ENCODE data around the gene UBR4.
"Not testable (repeated sequence)": the region's sequence is repeated elsewhere in the genome, so short reads cannot be mapped to it uniquely, and the experiment has no call there.

The UBR4 gene

DNA sequence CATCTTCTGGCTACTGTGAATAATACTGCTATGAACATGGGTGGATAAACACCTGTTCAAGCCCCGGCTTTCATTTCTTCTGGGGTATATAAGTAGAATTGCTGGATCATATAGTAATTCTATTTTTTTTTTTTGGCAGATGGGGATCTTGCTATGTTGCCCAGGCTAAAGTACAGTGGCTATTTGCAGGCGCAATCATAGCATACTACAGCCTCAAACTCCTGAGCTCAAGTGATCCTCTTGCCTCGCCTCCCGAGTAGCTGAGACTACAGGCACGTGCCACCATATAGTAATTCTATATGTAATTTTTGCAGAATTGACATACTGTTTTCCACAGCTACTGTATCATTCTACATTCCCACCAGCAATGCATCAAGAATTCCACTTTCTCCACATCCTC lies 27.8 kb downstream of the UBR4 start:
- no peak for TF ChIP-seq FOXM1 (IDR thresholded peaks at IDR 0.05; ENCODE audit: borderline replicate concordance)
- no peak for TF ChIP-seq FOXK2 (IDR thresholded peaks at IDR 0.05)
- TF ChIP-seq SUZ12 (IDR thresholded peaks at IDR 0.05), result no peak
- no peak for TF ChIP-seq L3MBTL2 (conservative IDR thresholded peaks at IDR 0.05)
- TF ChIP-seq, protein P1, sequence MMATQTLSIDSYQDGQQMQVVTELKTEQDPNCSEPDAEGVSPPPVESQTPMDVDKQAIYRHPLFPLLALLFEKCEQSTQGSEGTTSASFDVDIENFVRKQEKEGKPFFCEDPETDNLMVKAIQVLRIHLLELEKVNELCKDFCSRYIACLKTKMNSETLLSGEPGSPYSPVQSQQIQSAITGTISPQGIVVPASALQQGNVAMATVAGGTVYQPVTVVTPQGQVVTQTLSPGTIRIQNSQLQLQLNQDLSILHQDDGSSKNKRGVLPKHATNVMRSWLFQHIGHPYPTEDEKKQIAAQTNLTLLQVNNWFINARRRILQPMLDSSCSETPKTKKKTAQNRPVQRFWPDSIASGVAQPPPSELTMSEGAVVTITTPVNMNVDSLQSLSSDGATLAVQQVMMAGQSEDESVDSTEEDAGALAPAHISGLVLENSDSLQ (IDR thresholded peaks at IDR 0.05), result no peak
- no peak for TF ChIP-seq ELF4 (IDR thresholded peaks at IDR 0.05)
- no peak for TF ChIP-seq TARDBP (IDR thresholded peaks at IDR 0.05)
- no peak for TF ChIP-seq LEF1 (IDR thresholded peaks at IDR 0.05; ENCODE audit: borderline replicate concordance)
- TF ChIP-seq FOXA1 (IDR thresholded peaks at IDR 0.05), result no peak
- no peak for TF ChIP-seq CTBP1 (IDR thresholded peaks at IDR 0.05; ENCODE audit: borderline replicate concordance)
- no peak for TF ChIP-seq NFRKB (IDR thresholded peaks at IDR 0.05)
- no peak for TF ChIP-seq HDGF (IDR thresholded peaks at IDR 0.05; ENCODE audit: borderline replicate concordance)
- TF ChIP-seq BHLHE40 (IDR thresholded peaks at IDR 0.05; ENCODE audit: borderline replicate concordance), result no peak
- no peak for TF ChIP-seq SP1 (IDR thresholded peaks at IDR 0.05)
- TF ChIP-seq ARNT (IDR thresholded peaks at IDR 0.05), result no peak
- TF ChIP-seq ZNF384 (IDR thresholded peaks at IDR 0.05), result no peak
- ChIA-PET POLR2A (no interaction called here), CTCF (no interaction called here)
- no peak for DNase-seq (ENCODE audit: extremely low spot score)

- CTCF ChIA-PET, result interaction anchor here (0.7 kb wide), 1 partner anchor 43 kb away, joined by 3 read pairs; no protein-coding TSS in a partner anchor
- DNase-seq (ENCODE audit: extremely low spot score); POLR2A ChIA-PET: not testable (repeated sequence)
Observed at GRCh38 chr1:19180265-19180657, 29.8 kb downstream of the UBR4 start.

GRCh38 chr1:19179597-19180264 lies 30.3 kb downstream of the UBR4 start:
- CTCF ChIA-PET, result interaction anchor here (0.7 kb wide), 1 partner anchor 44 kb away, joined by 3 read pairs; no protein-coding TSS in a partner anchor
- POLR2A ChIA-PET, result no interaction called here
- no peak for TF ChIP-seq FOXM1 (IDR thresholded peaks at IDR 0.05; ENCODE audit: borderline replicate concordance)
- TF ChIP-seq ELF4 (IDR thresholded peaks at IDR 0.05), result no peak
- TF ChIP-seq NFRKB (IDR thresholded peaks at IDR 0.05), result no peak
- TF ChIP-seq LEF1 (IDR thresholded peaks at IDR 0.05; ENCODE audit: borderline replicate concordance), result no peak
- no peak for TF ChIP-seq L3MBTL2 (conservative IDR thresholded peaks at IDR 0.05)
- no peak for TF ChIP-seq CTBP1 (IDR thresholded peaks at IDR 0.05; ENCODE audit: borderline replicate concordance)
- TF ChIP-seq SP1 (IDR thresholded peaks at IDR 0.05), result no peak
- DNase-seq (ENCODE audit: extremely low spot score), result peak; percentile 27

DNA sequence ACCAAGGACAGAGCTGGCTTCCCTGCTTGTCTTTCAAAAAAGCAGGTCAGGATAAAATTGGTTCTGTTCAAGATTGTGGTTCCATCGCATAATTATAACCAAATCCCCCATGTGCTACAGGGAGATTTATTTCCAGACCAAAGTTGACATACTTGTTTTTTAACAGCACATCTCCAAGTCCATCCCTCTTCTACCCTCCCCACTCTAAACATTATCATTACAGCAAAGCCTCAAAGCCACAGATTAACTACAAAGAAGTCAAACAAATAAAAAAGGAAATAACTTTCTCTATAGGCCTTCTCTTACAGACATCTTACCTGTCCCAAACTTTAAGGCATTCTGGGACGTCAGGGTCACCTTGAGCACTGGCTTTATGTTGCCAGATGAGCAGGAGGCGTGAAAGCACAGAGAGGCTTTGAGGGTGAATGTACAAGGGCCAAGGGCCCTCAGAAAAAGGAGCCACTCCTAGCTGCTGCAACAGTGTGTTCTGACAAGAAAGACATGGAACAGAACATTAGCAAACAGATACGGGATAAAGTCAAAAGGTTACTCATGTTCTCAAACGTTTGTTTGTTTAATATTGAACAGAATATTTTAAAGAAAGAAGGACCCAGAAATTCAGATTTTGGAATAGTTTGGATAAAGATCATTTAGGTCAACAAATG lies 31.2 kb downstream of the UBR4 start:
- DNase-seq (ENCODE audit: extremely low spot score), result no peak
- CTCF ChIA-PET, result no interaction called here
- TF ChIP-seq ELF4 (IDR thresholded peaks at IDR 0.05) (no peak), FOXK2 (IDR thresholded peaks at IDR 0.05) (no peak)
- POLR2A ChIA-PET, result no interaction called here

DNA sequence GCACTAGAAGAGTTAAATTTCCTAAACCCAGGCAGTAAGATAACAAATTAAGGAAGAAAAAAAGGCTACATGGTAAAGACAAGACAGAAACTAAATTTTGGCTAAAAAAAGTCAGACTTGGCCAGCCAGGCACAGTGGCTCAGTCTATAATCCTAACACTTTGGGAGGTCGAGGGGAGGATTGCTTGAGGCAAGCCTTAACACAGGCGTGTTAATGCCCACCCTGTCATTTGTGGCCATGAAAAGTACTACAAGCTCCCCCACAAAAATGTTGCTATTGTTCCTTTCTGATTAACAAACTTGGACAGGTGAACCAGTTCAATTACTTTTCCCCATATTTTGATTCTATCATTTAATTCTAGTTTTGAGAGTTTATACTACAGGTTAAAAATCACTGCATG lies 32.3 kb downstream of the UBR4 start:
- ChIA-PET POLR2A (no interaction called here), CTCF (no interaction called here)
- no peak for TF ChIP-seq ZNF384 (IDR thresholded peaks at IDR 0.05)
- TF ChIP-seq ARNT (IDR thresholded peaks at IDR 0.05), result no peak
- TF ChIP-seq CTBP1 (IDR thresholded peaks at IDR 0.05; ENCODE audit: borderline replicate concordance), result no peak
- TF ChIP-seq, protein P1 (IDR thresholded peaks at IDR 0.05), result no peak
- no peak for TF ChIP-seq FOXK2 (IDR thresholded peaks at IDR 0.05)
- TF ChIP-seq FOXM1 (IDR thresholded peaks at IDR 0.05; ENCODE audit: borderline replicate concordance), result no peak
- TF ChIP-seq SUZ12 (IDR thresholded peaks at IDR 0.05), result no peak
- TF ChIP-seq ELF4 (IDR thresholded peaks at IDR 0.05), result no peak
- TF ChIP-seq HDGF (IDR thresholded peaks at IDR 0.05; ENCODE audit: borderline replicate concordance), result no peak
- no peak for TF ChIP-seq BHLHE40 (IDR thresholded peaks at IDR 0.05; ENCODE audit: borderline replicate concordance)
- TF ChIP-seq L3MBTL2 (conservative IDR thresholded peaks at IDR 0.05), result no peak
- no peak for TF ChIP-seq FOXA1 (IDR thresholded peaks at IDR 0.05)
- TF ChIP-seq LEF1 (IDR thresholded peaks at IDR 0.05; ENCODE audit: borderline replicate concordance), result no peak
- no peak for DNase-seq (ENCODE audit: extremely low spot score)

- no peak for DNase-seq (ENCODE audit: extremely low spot score)
- TF ChIP-seq NFRKB (IDR thresholded peaks at IDR 0.05) (no peak), FOXK2 (IDR thresholded peaks at IDR 0.05) (no peak), FOXM1 (IDR thresholded peaks at IDR 0.05; ENCODE audit: borderline replicate concordance) (no peak), TARDBP (IDR thresholded peaks at IDR 0.05) (no peak), CTBP1 (IDR thresholded peaks at IDR 0.05; ENCODE audit: borderline replicate concordance) (no peak), ZNF384 (IDR thresholded peaks at IDR 0.05) (no peak), ELF4 (IDR thresholded peaks at IDR 0.05) (no peak), BHLHE40 (IDR thresholded peaks at IDR 0.05; ENCODE audit: borderline replicate concordance) (no peak), L3MBTL2 (conservative IDR thresholded peaks at IDR 0.05) (no peak), SUZ12 (IDR thresholded peaks at IDR 0.05) (no peak), ARNT (IDR thresholded peaks at IDR 0.05) (no peak), HDGF (IDR thresholded peaks at IDR 0.05; ENCODE audit: borderline replicate concordance) (no peak), SP1 (IDR thresholded peaks at IDR 0.05) (no peak), FOXA1 (IDR thresholded peaks at IDR 0.05) (no peak), LEF1 (IDR thresholded peaks at IDR 0.05; ENCODE audit: borderline replicate concordance) (no peak)
- TF ChIP-seq, protein P1 (IDR thresholded peaks at IDR 0.05), result no peak
- ChIA-PET POLR2A (no interaction called here), CTCF (no interaction called here)
Observed at GRCh38 chr1:19169642-19170041, 40.4 kb downstream of the UBR4 start.
